Fibroblast of lung (primary cell): Measurements from ENCODE around the gene FMO5. TPM values are rescaled to one million over a fixed set of nuclear protein-coding genes. Genes with fewer than 3 reads are reported as not detected.

Source experiments
- DNase-seq, 2 donors: peaks; one replicate each; pipeline versions ENCODE4 v3.0.0 to v3.0.0-alpha.2; 2010; ENCODE audit warnings: low read depth in 2 of 2
- H2AFZ ChIP-seq: 2 replicates; pipeline ENCODE4 v1.5.1; 2012; ENCODE audit warnings: low read length, control low read depth, inconsistent platforms
- H3K27ac ChIP-seq: 2 replicates; pipeline ENCODE4 v1.5.1; 2011; ENCODE audit warnings: low read length, control low read depth; ENCODE audit not compliant: insufficient read depth
- H3K27me3 ChIP-seq: 2 replicates; pipeline ENCODE4 v1.5.1; 2011; ENCODE audit warnings: mild to moderate bottlenecking, low read length; ENCODE audit not compliant: control insufficient read depth, insufficient read depth
- H3K36me3 ChIP-seq: 2 replicates; pipeline ENCODE4 v1.5.1; 2011; ENCODE audit warnings: low read length; ENCODE audit not compliant: control insufficient read depth, insufficient read depth
- H3K4me1 ChIP-seq: 2 replicates; pipeline ENCODE4 v1.5.1; 2011; ENCODE audit warnings: low read length; ENCODE audit not compliant: control insufficient read depth, insufficient read depth; ENCODE audit errors: extremely low read depth
- H3K4me2 ChIP-seq: 2 replicates; pipeline ENCODE4 v1.5.1; 2011; ENCODE audit warnings: low read length, control low read depth; ENCODE audit not compliant: insufficient read depth; ENCODE audit errors: extremely low read depth
- H3K4me3 ChIP-seq, 4 experiments: fragments of 200-600 bp in 1 of 4; sonication (generic) in 1 of 4; replicated peaks in 1 of 4; 2 replicates each; pipeline ENCODE4 v1.5.1; 2011 to 2016; ENCODE audit warnings: low read length in 4 of 4, low read depth in 3 of 4, mild to moderate bottlenecking in 3 of 4, control low read depth in 2 of 4, inconsistent platforms in 1 of 4, mixed read lengths in 1 of 4; ENCODE audit not compliant: insufficient read depth in 1 of 4; ENCODE audit errors: control extremely low read depth in 1 of 4
- H3K79me2 ChIP-seq: 2 replicates; pipeline ENCODE4 v1.5.1; 2012; ENCODE audit warnings: mild to moderate bottlenecking, low read length, inconsistent platforms; ENCODE audit not compliant: control insufficient read depth, insufficient read depth
- H3K9ac ChIP-seq: 2 replicates; pipeline ENCODE4 v1.5.1; 2011; ENCODE audit warnings: mild to moderate bottlenecking, low read length, control low read depth; ENCODE audit not compliant: insufficient read depth
- H3K9me3 ChIP-seq: 2 replicates; pipeline ENCODE4 v1.5.1; 2012; ENCODE audit warnings: low read depth, low read length; ENCODE audit not compliant: control insufficient read depth, insufficient read depth
- H4K20me1 ChIP-seq: 2 replicates; pipeline ENCODE4 v1.5.1; 2011; ENCODE audit warnings: low read length; ENCODE audit not compliant: control insufficient read depth, insufficient read depth; ENCODE audit errors: extremely low read depth
- CTCF ChIP-seq, 2 donors: IDR thresholded peaks in 1 of 2; conservative IDR thresholded peaks in 1 of 2; 1 replicate in 1 of 2; 2 replicates in 1 of 2; pipeline ENCODE4 v1.5.1; 2011 to 2012; ENCODE audit warnings: low read length in 2 of 2, control low read depth in 1 of 2, inconsistent platforms in 1 of 2, low read depth in 1 of 2, mild to moderate bottlenecking in 1 of 2
- EZH2 ChIP-seq: IDR thresholded peaks from 2 replicates; pipeline ENCODE4 v1.5.1; 2012; ENCODE audit warnings: low read length, control low read depth, mild to moderate bottlenecking; ENCODE audit errors: missing control alignments
- polyA plus RNA-seq, 2 donors: library from polyadenylated mRNA; depleted of rRNA in 1 of 2; stranded (reverse) in 1 of 2; unstranded in 1 of 2; fragments of >200 nt; gene quantifications; 2 replicates each; pipeline ENCODE4 v1.2.1, GENCODE V29; 2011 to 2012; ENCODE audit warnings: missing spikeins in 1 of 2
- total RNA-seq: library from RNA; depleted of rRNA; stranded (reverse); fragments of >200 nt; gene quantifications from 2 replicates; pipeline ENCODE4 v1.2.1, GENCODE V29; 2014

FMO5 gene
- total and polyA plus RNA-seq, 2 donors (not counting 1 experiment from before 2014, with no cell fraction given), result 2.0 to 2.8 TPM

GRCh38 chr1:147243841-147244240 is 18.7 kb upstream of the FMO5 start:
- TF ChIP-seq EZH2, result no peak
- TF ChIP-seq CTCF (conservative IDR thresholded peaks at IDR 0.05 in 1 of 2, IDR thresholded peaks at IDR 0.05 in 1 of 2; ENCODE audit: low read depth in 1 of 2, low read length in 2 of 2), result no peak
- Histone ChIP-seq H3K9me3 (no peaks in the 10 kb centered on the region), H3K4me1 (peaks cover 5% of the 10 kb centered on the region), H3K27me3 (no peaks in the 10 kb centered on the region), H3K4me2 (peak overlapping the region; percentile 94), H3K36me3 (no peaks in the 10 kb centered on the region), H3K79me2 (peaks cover 49% of the 10 kb centered on the region), H2AFZ (peak overlapping the region; percentile 17), H3K27ac (peak overlapping the region; percentile 92), H3K4me3 (peak overlapping the region; percentile 73 to 95 (median 90)), H3K9ac (peak overlapping the region; percentile 89), H4K20me1 (no peaks in the 10 kb centered on the region)
- DNase-seq, result peak in 1 of 2 donors; percentile 20

- no peak for TF ChIP-seq EZH2
- no peak for TF ChIP-seq CTCF (conservative IDR thresholded peaks at IDR 0.05 in 1 of 2, IDR thresholded peaks at IDR 0.05 in 1 of 2; ENCODE audit: low read depth in 1 of 2, low read length in 2 of 2)
- H3K9me3 ChIP-seq, result no peaks in the 10 kb centered on the region
- peak overlapping the region; percentile 89 for H3K9ac ChIP-seq
- H3K36me3 ChIP-seq, result no peaks in the 10 kb centered on the region
- H3K4me3 ChIP-seq, result peak overlapping the region; percentile 73 to 95 (median 90)
- H4K20me1 ChIP-seq, result no peaks in the 10 kb centered on the region
- H3K4me1 ChIP-seq, result peaks cover 5% of the 10 kb centered on the region
- H3K27me3 ChIP-seq, result no peaks in the 10 kb centered on the region
- peak overlapping the region; percentile 94 for H3K4me2 ChIP-seq
- no peak for DNase-seq
- peaks cover 43% of the 10 kb centered on the region for H3K79me2 ChIP-seq
- H2AFZ ChIP-seq, result peak overlapping the region; percentile 83
- peak overlapping the region; percentile 92 for H3K27ac ChIP-seq
Measured at GRCh38 chr1:147243228-147243685, 18.1 kb upstream of the FMO5 start.

GRCh38 chr1:147242449-147243227 is 17.5 kb upstream of the FMO5 start, which contains the start of gene CHD1L:
CHD1L (plus strand) TSS chr1:147242684; CDS start chr1:147242704, 20 bp downstream.
- Histone ChIP-seq H3K9ac (peak within 1 kb of the TSS; percentile 89), H3K9me3 (no peaks in the 10 kb centered on the region), H3K4me3 (peak within 1 kb of the TSS; percentile 73 to 95 (median 90)), H3K36me3 (no peaks in the 10 kb centered on the region), H3K27me3 (no peaks in the 10 kb centered on the region), H2AFZ (peak within 1 kb of the TSS; percentile 91), H3K4me2 (peak within 1 kb of the TSS; percentile 94), H3K4me1 (peaks cover 5% of the 10 kb centered on the region), H4K20me1 (no peaks in the 10 kb centered on the region), H3K79me2 (peaks cover 40% of the 10 kb centered on the region), H3K27ac (peak within 1 kb of the TSS; percentile 92)
- TF ChIP-seq CTCF (conservative IDR thresholded peaks at IDR 0.05 in 1 of 2, IDR thresholded peaks at IDR 0.05 in 1 of 2; ENCODE audit: low read depth in 1 of 2, low read length in 2 of 2), result peak; percentile 71 to 84
- TF ChIP-seq EZH2, result no peak
- DNase-seq, result peak; percentile 95 to 96
